DMS79 (cell line): ENCODE data around the gene TRPV4.

Experiments
- DNase-seq: peaks from one replicate; lab custom pipeline; 2025; lab: John Stamatoyannopoulos, UW

TRPV4 gene

GRCh38 chr12:109776624-109777023 is 56.6 kb downstream of the TRPV4 start:
- no peak for DNase-seq

GRCh38 chr12:109775172-109775881 is 57.9 kb downstream of the TRPV4 start:
- peak; percentile 6 for DNase-seq

- no peak for DNase-seq
Observed at GRCh38 chr12:109773384-109774011, 59.7 kb downstream of the TRPV4 start.

GRCh38 chr12:109772622-109773321 is 60.4 kb downstream of the TRPV4 start:
- DNase-seq, result no peak

- DNase-seq, result no peak
Observed at GRCh38 chr12:109771746-109772621, 61.2 kb downstream of the TRPV4 start.

- DNase-seq, result no peak
Observed at GRCh38 chr12:109770861-109771670, 62.1 kb downstream of the TRPV4 start.

GRCh38 chr12:109770104-109770860 is 62.9 kb downstream of the TRPV4 start:
- no peak for DNase-seq

- no peak for DNase-seq
Observed at GRCh38 chr12:109768901-109769670, 64.1 kb downstream of the TRPV4 start.

GRCh38 chr12:109767991-109768900 is 65.0 kb downstream of the TRPV4 start:
- DNase-seq, result no peak

GRCh38 chr12:109767456-109767855 is 65.7 kb downstream of the TRPV4 start:
- DNase-seq, result no peak

- DNase-seq, result no peak
Observed at GRCh38 chr12:109766251-109766778, 66.9 kb downstream of the TRPV4 start.

- no peak for DNase-seq
Observed at GRCh38 chr12:109765446-109765810, 67.8 kb downstream of the TRPV4 start.

- DNase-seq, result no peak
Observed at GRCh38 chr12:109764776-109765445, 68.3 kb downstream of the TRPV4 start.

GRCh38 chr12:109764123-109764522 is 69.1 kb downstream of the TRPV4 start:
- DNase-seq, result no peak

GRCh38 chr12:109763201-109763841 is 69.9 kb downstream of the TRPV4 start:
- DNase-seq, result no peak

- no peak for DNase-seq
Observed at GRCh38 chr12:109762673-109763191, 70.5 kb downstream of the TRPV4 start.

GRCh38 chr12:109762071-109762672 is 71.0 kb downstream of the TRPV4 start:
- DNase-seq, result no peak
